ENCODE measurements around the gene PRELID3B. TPM values are rescaled to one million over a fixed set of nuclear protein-coding genes. Genes with fewer than 3 reads are reported as not detected.
A peak's percentile ranks its signal among the peaks of the same experiment; 100 is the strongest.

The PRELID3B gene
- total and polyA plus RNA-seq, 2 of the 13 experiments (the other 11 are each of a cell fraction or from before 2014, with no cell fraction given): 23.3 to 42.6 TPM

GRCh38 chr20:59015812-59016711 lies 26.5 kb downstream of the PRELID3B start (continued):
- TF ChIP-seq TRIM22 (IDR thresholded peaks at IDR 0.05) (no peak), MEIS1 (CRISPR knock-in tag; IDR thresholded peaks at IDR 0.05; ENCODE audit: borderline replicate concordance) (peak; percentile 95; the same call in 1 of the 2 replicates), ZNF652 (CRISPR knock-in tag; IDR thresholded peaks at IDR 0.05; ENCODE audit: borderline replicate concordance, low read depth) (peak; percentile 38; the same call in 1 of the 2 replicates), ZNF768 (CRISPR knock-in tag; IDR thresholded peaks at IDR 0.05) (peak; percentile 80), SNRNP70 (IDR thresholded peaks at IDR 0.05; ENCODE audit: low read depth, low read length) (no peak), GFI1 (CRISPR knock-in tag; IDR thresholded peaks at IDR 0.05; ENCODE audit: borderline replicate concordance) (peak; percentile 80), ZNF205 (CRISPR knock-in tag; IDR thresholded peaks at IDR 0.05) (peak; percentile 89), ZNF770 (CRISPR knock-in tag; IDR thresholded peaks at IDR 0.05) (no peak), YY1 (IDR thresholded peaks at IDR 0.05; ENCODE audit: insufficient read depth, insufficient replicate concordance, low read depth, low read length) (no peak), ZNF367 (CRISPR knock-in tag; IDR thresholded peaks at IDR 0.05; ENCODE audit: borderline replicate concordance) (no peak; the same call in 1 of the 2 replicates), MXD4 (CRISPR knock-in tag; IDR thresholded peaks at IDR 0.05) (peak; percentile 60; the same call in 1 of the 2 replicates), ZBTB25 (CRISPR knock-in tag; IDR thresholded peaks at IDR 0.05) (peak; percentile 40; the same call in 1 of the 2 replicates), CEBPB (IDR thresholded peaks at IDR 0.05; ENCODE audit: borderline replicate concordance, low read depth, low read length) (no peak), RBFOX2 (IDR thresholded peaks at IDR 0.05; ENCODE audit: low read depth, low read length) (no peak), ZFP91 (CRISPR knock-in tag; IDR thresholded peaks at IDR 0.05; ENCODE audit: borderline replicate concordance) (peak; percentile 84), KAT2B (IDR thresholded peaks at IDR 0.05; ENCODE audit: borderline replicate concordance, low read depth, low read length) (no peak), TERF1 (CRISPR knock-in tag; IDR thresholded peaks at IDR 0.05) (no peak), MBNL3 (CRISPR knock-in tag; conservative IDR thresholded peaks at IDR 0.05) (no peak), MTF2 (CRISPR knock-in tag; IDR thresholded peaks at IDR 0.05; ENCODE audit: borderline replicate concordance) (no peak), CENPBD1 (CRISPR knock-in tag; IDR thresholded peaks at IDR 0.05; ENCODE audit: borderline replicate concordance, low read depth) (no peak)

All from HepG2 (cell line).